HG03342 (cell line): ENCODE results near the gene DIO1.

Source experiments
- ATAC-seq: cut with Tn5 transposase; IDR thresholded peaks from one replicate; pipeline ENCODE4 v1.9.1; 2021; ENCODE audit warnings: mild to moderate bottlenecking, moderate library complexity; ENCODE audit not compliant: unreplicated experiment

DIO1 gene

DNA sequence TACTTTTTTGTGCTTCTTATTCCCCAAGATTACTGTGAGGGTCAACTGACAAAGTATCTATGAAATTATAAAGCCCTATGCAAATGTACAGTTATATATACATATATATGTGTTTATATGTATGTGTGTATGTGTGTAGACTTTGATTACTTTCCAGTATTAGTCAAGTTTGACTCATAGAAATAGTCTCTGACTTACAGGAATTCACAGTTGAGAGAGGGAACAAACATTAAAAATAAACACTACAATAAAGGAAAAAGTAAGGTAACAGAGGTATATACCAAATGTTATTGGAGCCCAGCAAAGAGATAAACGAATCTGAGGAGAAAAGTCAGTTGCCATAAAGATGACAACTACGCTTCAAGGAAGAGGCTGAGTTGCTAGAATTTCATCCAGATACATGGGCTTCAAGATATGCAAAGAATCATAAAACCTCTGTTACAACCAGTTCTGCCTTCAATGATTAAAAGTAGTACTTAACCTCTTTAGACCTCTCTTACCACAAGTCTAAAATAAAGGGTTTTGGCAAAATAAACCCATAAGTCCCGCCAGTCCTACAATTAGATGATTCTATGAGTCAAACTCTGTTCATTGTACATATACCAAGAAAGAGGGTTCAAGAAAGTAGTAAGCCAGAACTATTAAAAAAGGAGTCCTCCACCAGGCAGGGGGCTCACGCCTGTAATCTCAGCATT, 44.3 kb downstream of the DIO1 start:
- no peak for ATAC-seq

DNA sequence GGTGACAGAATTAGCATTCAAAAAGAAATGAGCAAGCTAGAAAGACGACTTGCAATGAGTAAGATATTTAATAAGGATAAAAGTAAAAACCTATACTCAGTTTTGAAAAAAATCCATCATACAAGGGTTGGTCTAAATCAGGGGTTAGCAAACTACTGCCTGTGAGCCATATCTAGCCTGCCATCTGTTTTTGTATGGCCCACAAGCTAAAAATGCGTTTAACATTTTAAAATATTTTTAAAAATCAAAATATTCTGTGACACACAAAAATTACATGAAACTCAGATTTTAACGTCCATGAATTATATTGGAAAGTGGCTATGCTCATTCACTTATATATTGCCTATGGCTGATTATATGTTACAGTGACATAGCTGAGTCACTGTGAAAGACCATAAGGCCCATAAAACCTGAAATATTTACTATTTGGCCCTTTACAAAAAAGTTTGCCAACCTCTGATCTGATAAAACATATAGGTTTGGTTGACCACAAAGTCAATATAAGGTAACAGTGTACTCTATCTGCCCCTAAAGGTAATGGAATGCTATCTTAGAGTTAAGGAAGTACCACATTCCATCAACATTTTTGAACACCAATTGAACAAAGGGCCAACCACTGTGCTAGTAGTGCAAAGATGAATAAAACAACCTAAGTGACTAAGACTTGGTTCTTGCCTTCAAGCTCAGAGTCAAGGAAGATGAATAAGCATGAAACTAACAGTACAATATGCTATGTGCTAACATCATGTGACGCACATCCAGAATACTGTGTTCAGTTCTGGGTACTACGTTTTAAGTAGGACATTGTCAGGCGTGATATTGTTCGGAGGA, 48.4 kb downstream of the DIO1 start:
- ATAC-seq = no peak

- no peak for ATAC-seq
These were observed 49.1 kb downstream of the DIO1 start for GRCh38 chr1:53943090-53943489.

DNA sequence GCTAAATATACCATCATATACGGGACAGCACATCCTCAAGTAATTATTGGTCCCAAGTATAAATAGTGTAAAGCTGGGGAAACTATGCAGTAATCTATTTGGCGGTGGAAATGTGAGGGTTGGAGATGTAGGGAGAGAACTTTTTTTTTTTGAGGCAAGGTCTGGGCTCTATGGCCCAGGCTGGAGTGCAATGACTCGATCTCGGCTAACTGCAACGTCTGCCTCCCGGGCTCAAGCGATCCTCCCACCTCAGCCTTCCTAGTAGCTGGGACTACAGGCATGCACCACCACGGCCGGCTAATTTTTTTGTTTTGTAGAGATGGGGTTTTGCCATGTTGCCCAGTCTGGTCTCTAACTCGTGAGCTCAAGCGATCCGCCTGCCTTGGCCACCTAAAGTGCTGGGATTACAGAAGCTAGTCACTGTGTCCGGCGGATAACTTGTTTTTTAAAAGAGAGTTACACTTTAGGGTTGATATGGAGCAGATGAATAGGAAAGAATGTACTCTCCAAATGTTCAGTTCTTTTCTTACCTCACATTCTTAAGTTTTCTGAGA, 49.6 kb downstream of the DIO1 start:
- ATAC-seq = no peak

- no peak for ATAC-seq
These were observed 50.6 kb downstream of the DIO1 start for GRCh38 chr1:53944469-53945182.

- no peak for ATAC-seq
These were observed 51.1 kb downstream of the DIO1 start for GRCh38 chr1:53945183-53945432.

DNA sequence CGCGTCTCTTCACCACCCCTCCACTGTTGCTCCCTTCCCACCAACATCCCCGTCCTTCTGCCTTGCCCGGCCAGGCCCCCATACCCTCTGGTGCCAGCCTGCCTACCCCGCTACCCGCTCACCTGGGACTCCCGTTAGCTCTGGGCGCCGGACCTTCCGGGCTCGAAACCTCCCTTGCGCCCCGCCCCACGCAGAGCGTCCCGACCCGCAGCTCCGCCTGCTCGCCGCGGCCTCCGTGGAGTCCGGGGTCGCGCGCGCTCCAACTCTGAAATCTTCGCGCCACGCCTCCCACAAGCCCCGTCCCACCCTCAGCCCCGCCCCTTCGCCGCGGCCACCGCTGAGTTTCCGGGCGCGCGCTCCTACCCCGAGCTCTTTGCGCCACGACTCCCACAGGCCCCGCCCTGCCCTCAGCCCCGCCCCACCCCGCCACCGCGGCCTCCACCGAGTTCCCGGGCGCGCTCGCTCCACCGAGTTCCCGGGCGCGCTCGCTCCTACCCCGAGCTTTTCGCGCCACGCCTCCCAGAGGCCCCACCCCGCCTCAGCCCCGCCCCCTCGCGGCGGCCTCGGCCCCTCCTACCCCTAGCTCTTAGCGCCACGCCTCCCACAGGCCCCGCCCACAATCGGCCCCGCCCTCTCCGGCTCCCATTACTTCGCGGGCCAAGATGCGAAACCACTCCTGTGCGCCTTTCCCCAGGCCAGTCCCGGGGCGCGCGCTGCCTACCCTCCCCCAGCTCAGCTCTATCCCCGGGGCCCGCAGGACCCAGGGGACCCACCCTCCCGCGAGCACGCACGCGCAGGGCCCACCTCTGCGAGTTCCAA, 51.7 kb downstream of the DIO1 start, which contains the start of gene IFT25:
TSS of gene IFT25 (minus strand) at position 267 of the 819 bp plus-strand sequence. CDS start 5,617 bp downstream, outside the sequence.
- ATAC-seq = peak; percentile 62

- ATAC-seq = peak; percentile 63
These were observed 52.5 kb downstream of the DIO1 start, which contains the start of gene LRRC42 for GRCh38 chr1:53946252-53947171. Gene LRRC42, plus strand, starts transcription at chr1:53946350. Its CDS starts 5,650 bp downstream, at chr1:53952000.

DNA sequence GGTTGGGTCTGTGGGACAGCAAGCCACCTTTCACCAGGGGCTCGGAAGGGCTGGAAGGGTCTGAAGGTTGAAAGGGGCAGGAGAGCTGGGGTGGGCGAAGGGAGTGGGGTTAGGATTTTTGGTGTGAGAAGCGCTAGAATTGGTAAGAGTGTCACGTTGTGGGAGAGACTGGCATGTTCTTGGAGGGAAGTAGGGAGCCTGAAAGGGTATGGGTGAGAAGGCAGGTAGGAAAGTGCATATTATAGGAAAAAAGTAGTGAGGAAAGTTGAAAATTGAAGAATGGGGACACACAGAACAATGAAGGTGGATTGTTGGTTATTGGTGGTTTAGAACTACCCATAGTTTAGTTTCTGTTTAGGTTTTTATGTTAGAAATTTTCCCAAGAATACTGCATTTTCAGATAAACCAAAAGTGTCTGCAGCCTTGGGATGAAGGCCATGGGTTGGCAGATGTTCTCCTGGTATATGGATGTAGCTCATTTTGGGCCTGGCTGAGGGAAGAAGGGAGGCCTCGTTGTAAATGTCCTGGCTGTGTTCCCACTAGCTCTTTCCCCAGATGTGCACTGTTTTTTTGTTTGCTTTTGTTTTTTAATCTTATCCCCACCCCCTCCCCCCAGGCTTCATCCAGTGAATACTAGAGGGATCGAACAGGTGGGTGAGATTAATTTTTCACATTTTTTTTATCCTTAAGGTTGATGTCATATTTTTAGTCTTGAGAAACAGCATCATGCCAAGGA, 53.4 kb downstream of the DIO1 start:
- ATAC-seq = no peak

DNA sequence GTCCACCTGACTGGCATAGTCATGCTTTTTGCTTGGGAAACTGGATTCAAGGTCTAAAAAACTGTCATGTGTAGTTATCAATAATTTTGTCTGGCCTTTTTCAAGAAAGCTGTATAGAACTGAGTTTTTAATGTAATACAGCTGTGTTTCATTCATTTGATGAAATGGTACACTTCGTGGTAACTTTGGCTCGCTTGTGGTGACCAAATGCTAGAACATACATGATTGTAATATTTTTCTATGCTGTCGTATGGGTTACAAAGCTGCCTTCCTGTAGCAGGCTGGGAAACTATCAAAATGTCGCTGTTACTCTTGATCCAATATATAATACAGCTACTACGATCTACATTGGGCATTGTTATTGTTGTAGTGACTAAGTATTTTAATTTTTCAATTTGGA, 54.3 kb downstream of the DIO1 start:
- no peak for ATAC-seq

GRCh38 chr1:53949023-53949990, 55.3 kb downstream of the DIO1 start:
- no peak for ATAC-seq

DNA sequence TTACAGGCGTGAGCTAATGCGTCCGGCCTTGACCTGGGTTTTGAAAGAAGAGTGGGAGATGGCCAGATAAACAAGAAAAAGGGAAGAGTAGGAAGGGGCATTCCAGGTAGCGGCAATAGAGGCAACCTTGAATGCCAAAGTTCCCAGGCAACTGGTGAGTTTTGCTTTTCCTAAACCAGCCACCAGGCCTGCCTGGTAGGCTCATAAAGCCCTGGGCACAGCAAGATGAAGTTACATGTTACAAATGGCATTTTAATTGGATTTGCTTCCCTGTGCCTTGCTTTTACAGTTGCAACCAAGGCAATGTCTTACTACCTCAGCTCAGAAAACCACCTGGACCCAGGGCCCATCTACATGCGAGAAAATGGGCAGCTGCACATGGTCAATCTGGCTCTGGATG, 57.7 kb downstream of the DIO1 start:
- ATAC-seq = no peak

DNA sequence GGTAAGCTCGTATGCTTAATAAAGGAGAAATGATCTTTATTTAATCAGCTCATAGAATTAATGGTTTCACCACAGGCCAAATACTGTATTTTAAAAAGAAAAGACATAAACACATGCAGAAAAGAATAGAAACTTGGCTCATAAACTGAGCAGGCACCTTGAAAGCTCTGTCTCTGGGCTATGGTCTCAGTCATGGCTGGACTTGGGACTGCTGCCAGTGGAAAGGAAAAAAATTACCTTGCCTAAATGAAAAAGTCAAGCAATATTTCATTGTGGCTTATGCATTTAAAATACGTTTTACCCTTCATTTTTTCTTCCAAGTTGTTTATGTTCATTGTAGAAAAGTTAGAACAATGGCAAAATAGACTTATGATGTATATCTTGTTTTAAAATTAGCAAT, 60.1 kb downstream of the DIO1 start:
- ATAC-seq = no peak

DNA sequence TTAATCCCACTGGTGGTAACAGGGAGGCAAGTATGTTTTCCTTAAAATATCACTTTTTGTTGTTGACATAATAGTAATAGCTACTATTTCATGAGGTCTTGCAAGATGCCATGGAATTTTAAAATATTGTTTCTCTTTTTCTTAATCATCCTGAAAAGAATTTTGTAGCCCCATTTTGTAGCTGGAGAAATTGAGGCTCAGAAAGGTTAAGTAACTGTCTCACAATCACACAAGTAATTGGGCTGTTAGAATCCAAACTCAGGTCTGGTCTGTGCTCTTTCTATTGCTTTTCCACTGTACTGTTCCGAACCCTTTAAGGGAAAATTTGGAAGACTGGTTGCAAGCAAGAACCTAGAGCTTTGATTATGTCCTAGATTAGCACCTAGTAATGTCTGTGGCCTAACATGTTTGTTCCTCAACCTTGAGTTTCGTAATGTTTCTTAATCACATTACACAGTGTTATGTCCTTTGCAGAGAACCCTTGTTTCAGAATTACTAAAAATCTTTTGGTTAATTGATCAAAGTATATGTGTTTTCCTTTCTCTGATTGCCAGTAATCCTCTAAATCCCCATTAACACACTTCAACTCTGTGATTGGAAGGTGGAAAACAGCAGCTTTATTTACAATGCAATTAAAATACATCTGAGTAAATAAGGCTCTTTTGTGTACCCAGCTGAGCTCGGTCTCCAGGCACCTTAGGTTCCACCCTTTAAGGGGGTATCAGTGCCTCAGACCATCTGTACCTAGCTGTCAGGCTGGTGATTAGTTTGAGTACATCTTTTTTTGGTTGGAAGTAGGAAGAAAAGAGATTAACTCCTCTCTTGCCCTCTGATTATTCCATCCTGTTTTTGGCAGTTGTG, 62.6 kb downstream of the DIO1 start:
- ATAC-seq = no peak

DNA sequence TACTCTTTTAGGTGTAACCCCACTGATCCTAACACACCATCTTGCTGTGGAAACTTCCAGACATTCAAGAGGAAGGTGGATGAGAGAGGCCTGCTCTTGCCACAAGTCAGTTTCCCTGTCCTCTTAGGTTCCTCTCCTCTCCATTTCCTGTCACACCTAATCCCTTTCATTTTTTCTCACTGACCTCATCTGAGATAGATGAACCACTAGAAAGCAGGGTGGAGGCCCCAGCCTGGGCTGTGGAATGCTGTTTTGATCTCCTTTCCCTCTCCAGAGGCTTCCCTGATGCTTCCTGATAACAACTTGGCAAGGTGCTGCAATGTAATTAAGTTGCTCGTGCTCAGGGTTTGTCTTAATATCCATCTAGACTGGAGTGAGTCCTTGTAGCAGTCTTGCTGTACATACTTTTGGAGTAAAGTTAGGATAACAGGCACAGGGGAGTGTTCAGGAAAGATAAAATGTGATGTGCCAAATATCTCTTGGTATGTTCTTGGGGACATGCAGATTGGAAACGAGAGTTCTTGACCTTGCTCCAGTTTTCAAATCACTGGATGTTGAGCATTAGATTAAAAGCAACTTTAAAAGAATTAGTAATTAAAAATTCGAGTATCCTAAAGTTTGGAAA, 63.3 kb downstream of the DIO1 start:
- ATAC-seq = no peak

- ATAC-seq = no peak
These were observed 65.8 kb downstream of the DIO1 start for GRCh38 chr1:53959664-53960250.
